ENCODE data around the gene SCARF2. TPM values are rescaled to one million over a fixed set of nuclear protein-coding genes. Genes with fewer than 3 reads are reported as not detected.

SCARF2 gene
- total RNA-seq, 1 experiment from 2014 or later = 1.4 TPM

DNA sequence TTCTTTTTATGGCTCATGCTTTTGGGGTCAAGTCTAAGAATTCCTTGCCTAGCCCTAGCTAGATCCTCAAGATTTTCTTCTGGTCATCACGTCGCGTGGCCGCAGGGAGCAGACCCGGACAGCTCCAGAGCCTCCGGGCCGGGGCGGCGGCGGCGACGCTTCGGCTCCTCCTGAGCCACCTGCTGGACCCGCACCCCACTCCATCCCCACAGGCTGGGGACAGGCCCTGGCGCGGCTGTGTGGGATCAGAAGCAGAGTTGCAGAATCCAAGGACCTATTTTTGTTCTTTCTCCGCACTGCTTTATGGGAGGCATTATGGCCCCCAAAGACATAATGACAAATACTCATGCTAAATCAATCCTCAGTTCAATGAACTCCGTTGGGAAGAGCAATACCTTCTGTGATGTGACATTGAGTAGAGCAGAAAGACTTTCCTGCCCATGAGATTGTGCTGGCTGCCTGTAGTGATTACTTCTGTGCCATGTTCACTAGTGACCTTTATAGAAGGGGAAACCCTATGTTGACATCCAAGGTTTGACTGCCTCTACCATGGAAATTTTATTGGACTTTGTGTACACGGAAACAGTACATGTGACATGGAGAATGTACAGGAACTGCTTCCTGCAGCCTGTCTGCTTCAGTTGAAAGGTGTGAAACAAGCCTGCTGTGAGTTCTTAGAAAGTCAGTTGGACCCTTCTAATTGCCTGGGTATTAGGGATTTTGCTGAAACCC lies 12.4 kb upstream of the SCARF2 start:
- CTCF ChIA-PET = no interaction called here
- no peaks in the 10 kb centered on the region for H3K4me1 ChIP-seq (ENCODE audit: insufficient read depth, low read length, poor library complexity, severe bottlenecking)
- no peaks in the 10 kb centered on the region for H3K9me3 ChIP-seq (ENCODE audit: low read depth, low read length, poor library complexity, severe bottlenecking)
- no peaks in the 10 kb centered on the region for H3K27me3 ChIP-seq (replicated peaks; ENCODE audit: insufficient read depth, low read depth, low read length, poor library complexity)
- intact Hi-C loops (cut with micrococcal nuclease; ENCODE audit: unreplicated experiment) = no loop called here
- H3K36me3 ChIP-seq (ENCODE audit: insufficient read depth, low read length, poor library complexity, severe bottlenecking) = no peaks in the 10 kb centered on the region
- H3K27ac ChIP-seq (ENCODE audit: low read depth, low read length, poor library complexity, severe bottlenecking) = no peak overlapping the region
- no peak overlapping the region for H3K4me3 ChIP-seq (ENCODE audit: low read depth, low read length, poor library complexity, severe bottlenecking)
- TF ChIP-seq, protein P1, sequence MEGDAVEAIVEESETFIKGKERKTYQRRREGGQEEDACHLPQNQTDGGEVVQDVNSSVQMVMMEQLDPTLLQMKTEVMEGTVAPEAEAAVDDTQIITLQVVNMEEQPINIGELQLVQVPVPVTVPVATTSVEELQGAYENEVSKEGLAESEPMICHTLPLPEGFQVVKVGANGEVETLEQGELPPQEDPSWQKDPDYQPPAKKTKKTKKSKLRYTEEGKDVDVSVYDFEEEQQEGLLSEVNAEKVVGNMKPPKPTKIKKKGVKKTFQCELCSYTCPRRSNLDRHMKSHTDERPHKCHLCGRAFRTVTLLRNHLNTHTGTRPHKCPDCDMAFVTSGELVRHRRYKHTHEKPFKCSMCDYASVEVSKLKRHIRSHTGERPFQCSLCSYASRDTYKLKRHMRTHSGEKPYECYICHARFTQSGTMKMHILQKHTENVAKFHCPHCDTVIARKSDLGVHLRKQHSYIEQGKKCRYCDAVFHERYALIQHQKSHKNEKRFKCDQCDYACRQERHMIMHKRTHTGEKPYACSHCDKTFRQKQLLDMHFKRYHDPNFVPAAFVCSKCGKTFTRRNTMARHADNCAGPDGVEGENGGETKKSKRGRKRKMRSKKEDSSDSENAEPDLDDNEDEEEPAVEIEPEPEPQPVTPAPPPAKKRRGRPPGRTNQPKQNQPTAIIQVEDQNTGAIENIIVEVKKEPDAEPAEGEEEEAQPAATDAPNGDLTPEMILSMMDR (conservative IDR thresholded peaks at IDR 0.05; ENCODE audit: low read depth, low read length) = no peak
- no peak for TF ChIP-seq EZH2 (IDR thresholded peaks at IDR 0.05; ENCODE audit: borderline replicate concordance, low read depth, low read length, poor library complexity, severe bottlenecking)
- no peak for DNase-seq (ENCODE audit: low spot score)
- BruUV-seq (replicated peaks) = no TSS peak
- POLR2A ChIA-PET (ENCODE audit: low non-redundant PET) = no interaction called here

- no TSS peak for BruUV-seq (replicated peaks)
- Histone ChIP-seq H3K4me1 (ENCODE audit: insufficient read depth, low read length, poor library complexity, severe bottlenecking) (no peaks in the 10 kb centered on the region), H3K27me3 (replicated peaks; ENCODE audit: insufficient read depth, low read depth, low read length, poor library complexity) (no peaks in the 10 kb centered on the region), H3K4me3 (ENCODE audit: low read depth, low read length, poor library complexity, severe bottlenecking) (no peak overlapping the region), H3K36me3 (ENCODE audit: insufficient read depth, low read length, poor library complexity, severe bottlenecking) (no peaks in the 10 kb centered on the region), H3K27ac (ENCODE audit: low read depth, low read length, poor library complexity, severe bottlenecking) (no peak overlapping the region), H3K9me3 (ENCODE audit: low read depth, low read length, poor library complexity, severe bottlenecking) (no peaks in the 10 kb centered on the region)
- TF ChIP-seq EZH2 (IDR thresholded peaks at IDR 0.05; ENCODE audit: borderline replicate concordance, low read depth, low read length, poor library complexity, severe bottlenecking) = no peak
- TF ChIP-seq, protein P1 (conservative IDR thresholded peaks at IDR 0.05; ENCODE audit: low read depth, low read length) = no peak
- POLR2A ChIA-PET (ENCODE audit: low non-redundant PET) = no interaction called here
- intact Hi-C loops (cut with micrococcal nuclease; ENCODE audit: unreplicated experiment) = no loop called here
- CTCF ChIA-PET = no interaction called here
- DNase-seq (ENCODE audit: low spot score) = no peak
Measured at GRCh38 chr22:20448630-20449029, 11.0 kb upstream of the SCARF2 start.

DNA sequence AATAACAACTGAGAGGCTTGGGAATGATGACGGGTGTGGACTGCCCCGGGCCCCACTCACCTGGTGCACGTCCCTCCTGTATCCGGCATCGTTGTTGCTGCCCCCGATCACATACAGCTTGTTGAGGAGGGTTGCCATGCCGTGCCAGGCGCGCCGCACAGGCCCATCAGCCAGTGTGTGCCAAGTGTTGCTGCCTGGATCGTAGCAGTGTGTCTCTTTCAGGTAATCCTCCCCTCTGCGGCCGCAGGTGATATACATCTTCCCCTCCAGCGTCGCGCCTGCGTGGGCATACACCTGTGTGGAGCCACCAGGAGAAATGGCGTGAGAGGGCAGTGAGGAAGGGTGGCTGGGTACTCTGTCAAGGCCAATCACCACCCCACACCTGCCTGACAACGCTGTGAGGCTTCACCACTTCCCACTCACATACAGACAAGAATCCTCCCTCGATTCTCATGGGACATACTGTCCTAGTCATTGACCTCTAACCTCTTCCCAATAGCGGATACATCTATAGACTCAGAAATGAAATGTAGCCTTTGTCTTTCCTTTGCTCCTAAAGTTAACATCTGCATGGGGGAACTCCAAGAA lies 8.9 kb upstream of the SCARF2 start:
- intact Hi-C loops (cut with micrococcal nuclease; ENCODE audit: unreplicated experiment) = no loop called here
- Histone ChIP-seq H3K4me3 (ENCODE audit: low read depth, low read length, poor library complexity, severe bottlenecking) (no peak overlapping the region), H3K27ac (ENCODE audit: low read depth, low read length, poor library complexity, severe bottlenecking) (no peak overlapping the region), H3K9me3 (ENCODE audit: low read depth, low read length, poor library complexity, severe bottlenecking) (no peaks in the 10 kb centered on the region), H3K4me1 (ENCODE audit: insufficient read depth, low read length, poor library complexity, severe bottlenecking) (no peaks in the 10 kb centered on the region), H3K27me3 (replicated peaks; ENCODE audit: insufficient read depth, low read depth, low read length, poor library complexity) (no peaks in the 10 kb centered on the region), H3K36me3 (ENCODE audit: insufficient read depth, low read length, poor library complexity, severe bottlenecking) (peaks cover 5% of the 10 kb centered on the region)
- no peak for DNase-seq (ENCODE audit: low spot score)
- ChIA-PET CTCF (no interaction called here), POLR2A (ENCODE audit: low non-redundant PET) (no interaction called here)
- no TSS peak for BruUV-seq (replicated peaks)
- TF ChIP-seq, protein P1 (conservative IDR thresholded peaks at IDR 0.05; ENCODE audit: low read depth, low read length) = no peak
- no peak for TF ChIP-seq EZH2 (IDR thresholded peaks at IDR 0.05; ENCODE audit: borderline replicate concordance, low read depth, low read length, poor library complexity, severe bottlenecking)
